ENCODE measurements around the gene PAQR8. TPM values are rescaled to one million over a fixed set of nuclear protein-coding genes. Genes with fewer than 3 reads are reported as not detected.

The PAQR8 gene
- total and polyA plus RNA-seq, 2 of the 4 experiments (the other 2 are of a cell fraction) = 1.4 to 1.6 TPM

DNA sequence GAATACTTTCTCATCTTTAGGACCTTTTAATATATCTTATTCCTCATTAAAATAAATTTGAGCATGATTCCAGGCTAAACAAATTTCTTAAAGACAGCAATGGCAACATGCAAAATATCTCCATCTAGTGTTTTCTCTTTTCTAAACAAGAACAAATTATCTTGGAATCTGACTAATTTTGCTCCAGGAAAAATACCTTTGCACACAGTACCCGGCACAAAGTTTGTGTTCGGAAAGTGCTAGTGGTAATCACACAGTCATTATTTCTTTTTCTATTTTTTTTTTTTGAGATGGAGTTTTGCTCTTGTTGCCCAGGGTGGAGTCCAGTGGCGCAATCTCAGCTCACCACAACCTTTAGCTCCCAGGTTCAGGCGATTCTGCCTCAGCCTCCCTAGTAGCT, 50.0 kb downstream of the PAQR8 start:
- ATAC-seq (ENCODE audit: low read depth) = no peak
- Histone ChIP-seq H4K8ac (ENCODE audit: low read depth in 2 of 2, low read length in 2 of 2) (no peak overlapping the region), H3K9ac (ENCODE audit: low read depth, low read length) (no peak overlapping the region), H3K4me1 (ENCODE audit: control insufficient read depth, insufficient read depth, low read length) (peaks cover 11% of the 10 kb centered on the region), H3K79me1 (ENCODE audit: low read depth in 1 of 2, low read length in 2 of 2) (no peaks in the 10 kb centered on the region), H3K18ac (ENCODE audit: low read depth, low read length) (no peak overlapping the region), H3K4me3 (ENCODE audit: insufficient read depth, low read depth, low read length) (no peak overlapping the region), H2BK15ac (ENCODE audit: low read depth, low read length) (no peak overlapping the region), H3K27ac (ENCODE audit: insufficient read depth, low read length) (no peak overlapping the region), H2AK9ac (replicated peaks; ENCODE audit: low read depth, low read length, poor library complexity) (no peak overlapping the region), H3K14ac (replicated peaks; ENCODE audit: low read depth, low read length) (no peak overlapping the region), H2BK5ac (ENCODE audit: low read depth, low read length, poor library complexity, severe bottlenecking) (peak overlapping the region; percentile 26), H2AK5ac (ENCODE audit: low read depth, low read length) (no peak overlapping the region; the same call in 1 of the 2 replicates), H2AFZ (replicated peaks; ENCODE audit: low read length, poor library complexity) (no peak overlapping the region), H2BK120ac (ENCODE audit: low read depth, low read length) (no peak overlapping the region), H3K9me3 (ENCODE audit: control insufficient read depth, insufficient read depth, low read length) (no peaks in the 10 kb centered on the region), H3K56ac (ENCODE audit: extremely low read depth, insufficient read depth, low read length) (no peak overlapping the region), H3K9me1 (ENCODE audit: insufficient read depth, low read length) (peaks cover 2% of the 10 kb centered on the region; the same call in 1 of the 2 replicates), H4K20me1 (ENCODE audit: insufficient read depth, low read length) (no peaks in the 10 kb centered on the region), H3K27me3 (ENCODE audit: control insufficient read depth, insufficient read depth, low read length) (no peaks in the 10 kb centered on the region), H3K4me2 (ENCODE audit: low read depth, low read length) (no peak overlapping the region), H2BK20ac (ENCODE audit: low read depth, low read length) (no peak overlapping the region), H3K23ac (ENCODE audit: low read depth, low read length) (no peak overlapping the region), H4K91ac (ENCODE audit: insufficient read depth, low read depth, low read length) (no peak overlapping the region), H3K36me3 (ENCODE audit: control insufficient read depth, insufficient read depth, low read length) (no peaks in the 10 kb centered on the region), H3K4ac (ENCODE audit: low read depth, low read length) (no peak overlapping the region), H4K5ac (ENCODE audit: low read depth, low read length) (no peak overlapping the region)
- CTCF ChIA-PET = no interaction called here
- TF ChIP-seq MAZ (IDR thresholded peaks at IDR 0.05; ENCODE audit: borderline replicate concordance, low read depth, low read length) (no peak), FOS (IDR thresholded peaks at IDR 0.05; ENCODE audit: low read depth, low read length) (no peak), NFE2L2 (IDR thresholded peaks at IDR 0.05; ENCODE audit: low read depth, low read length) (no peak), RFX5 (IDR thresholded peaks at IDR 0.05; ENCODE audit: low read depth, low read length) (no peak), MXI1 (IDR thresholded peaks at IDR 0.05; ENCODE audit: borderline replicate concordance, low read depth, low read length) (no peak), BHLHE40 (IDR thresholded peaks at IDR 0.05; ENCODE audit: low read depth, low read length) (no peak), SMC3 (IDR thresholded peaks at IDR 0.05; ENCODE audit: low read depth, low read length) (no peak), MAFK (IDR thresholded peaks at IDR 0.05; ENCODE audit: low read depth, low read length) (no peak), CHD1 (IDR thresholded peaks at IDR 0.05; ENCODE audit: low read depth, low read length) (no peak), RAD21 (IDR thresholded peaks at IDR 0.05; ENCODE audit: low read length) (no peak), CTCF (conservative IDR thresholded peaks at IDR 0.05; ENCODE audit: low read depth, low read length) (no peak), RCOR1 (IDR thresholded peaks at IDR 0.05; ENCODE audit: insufficient replicate concordance, low read length) (no peak)
- TF ChIP-seq, protein P1, sequence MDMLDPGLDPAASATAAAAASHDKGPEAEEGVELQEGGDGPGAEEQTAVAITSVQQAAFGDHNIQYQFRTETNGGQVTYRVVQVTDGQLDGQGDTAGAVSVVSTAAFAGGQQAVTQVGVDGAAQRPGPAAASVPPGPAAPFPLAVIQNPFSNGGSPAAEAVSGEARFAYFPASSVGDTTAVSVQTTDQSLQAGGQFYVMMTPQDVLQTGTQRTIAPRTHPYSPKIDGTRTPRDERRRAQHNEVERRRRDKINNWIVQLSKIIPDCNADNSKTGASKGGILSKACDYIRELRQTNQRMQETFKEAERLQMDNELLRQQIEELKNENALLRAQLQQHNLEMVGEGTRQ (IDR thresholded peaks at IDR 0.05; ENCODE audit: low read depth, low read length) = no peak
- WGBS, 2 experiments (ENCODE audit: extremely low coverage in 2 of 2, insufficient read length in 1 of 2) = no CpG with 5 or more reads among the region's 4 CpGs
- POLR2A ChIA-PET (ENCODE audit: unreplicated experiment) = no interaction called here
- DNase-seq = no peak
- BruUV-seq (replicated peaks) = no TSS peak
- dilution Hi-C loops (cut with HindIII; ENCODE audit: low sequenced_read_pairs, unreplicated experiment) (loop anchor here (25.0 kb wide), 1 partner anchor 250 kb away; the partner anchor contains the start of gene TMEM14A), intact Hi-C loops (cut with micrococcal nuclease) (loop anchor here (2.0 kb wide), 1 partner anchor 583 kb away; the partner anchor contains the start of gene GSTA4), in situ Hi-C loops (cut with MboI; ENCODE audit: low sequenced_read_pairs) (no loop called here)
